Measurements from ENCODE around the gene ZCCHC2. TPM values are rescaled to one million over a fixed set of nuclear protein-coding genes. Genes with fewer than 3 reads are reported as not detected.

ZCCHC2 gene
- total and polyA plus RNA-seq, 9 of the 15 experiments (the other 6 are each of a cell fraction or from before 2014, with no cell fraction given) = 1.0 to 9.2 (median 6.0) TPM

- Histone ChIP-seq H3K4me1 (replicated peaks in 1 of 2; ENCODE audit: control insufficient read depth in 2 of 2, insufficient read depth in 2 of 2, low read length in 2 of 2) (no peaks in the 10 kb centered on the region), H3K9me1 (ENCODE audit: control insufficient read depth, insufficient read depth, low read length) (no peaks in the 10 kb centered on the region), H3K27ac (ENCODE audit: extremely low read depth, low read depth, low read length) (no peak overlapping the region), H3K4me3 (no peak overlapping the region), H3K9me3 (replicated peaks; ENCODE audit: control insufficient read depth, insufficient read depth, low read depth, low read length) (no peaks in the 10 kb centered on the region), H2AFZ (ENCODE audit: low read depth, low read length) (no peak overlapping the region), H3K9ac (ENCODE audit: insufficient read depth in 1 of 2, low read depth in 2 of 2, low read length in 2 of 2) (no peak overlapping the region), H3K4me2 (ENCODE audit: insufficient read depth, low read length) (no peak overlapping the region), H3K36me3 (ENCODE audit: control insufficient read depth, insufficient read depth, low read length) (peaks cover 39% of the 10 kb centered on the region; the same call in 2 of the 3 replicates), H4K20me1 (replicated peaks; ENCODE audit: control insufficient read depth, insufficient read depth, low read length) (no peaks in the 10 kb centered on the region), H3K27me3 (ENCODE audit: control insufficient read depth in 2 of 2, insufficient read depth in 2 of 2, low read length in 2 of 2) (no peaks in the 10 kb centered on the region), H3K79me2 (ENCODE audit: control insufficient read depth, insufficient read depth, low read length) (no peaks in the 10 kb centered on the region)
- 68% methylated on average over 2 of the region's 2 CpGs for WGBS (ENCODE audit: insufficient coverage, low coverage, missing lambda C conversion rate)
- ChIA-PET POLR2A (no interaction called here), CTCF (ENCODE audit: low intra/inter-chr PET ratio) (no interaction called here)
- DNase-seq (ENCODE audit: extremely low read depth in 1 of 4, low spot score in 3 of 4) = no peak
- no TSS peak for BruUV-seq (replicated peaks)
- no peak for FAIRE-seq
- TF ChIP-seq TGIF2 (CRISPR knock-in tag; IDR thresholded peaks at IDR 0.05) = no peak
- no peak for TF ChIP-seq SMARCA4 (IDR thresholded peaks at IDR 0.05)
- TF ChIP-seq ZNF316 (IDR thresholded peaks at IDR 0.05) = no peak
- intact Hi-C loops (cut with micrococcal nuclease) = no loop called here
- in situ Hi-C loops (cut with MboI) = no loop called here
- no peak for ATAC-seq
Observed at GRCh38 chr18:62577765-62578164, 54.9 kb downstream of the ZCCHC2 start.

- Histone ChIP-seq H3K27me3 (ENCODE audit: control insufficient read depth in 2 of 2, insufficient read depth in 2 of 2, low read length in 2 of 2) (no peaks in the 10 kb centered on the region), H3K4me1 (replicated peaks in 1 of 2; ENCODE audit: control insufficient read depth in 2 of 2, insufficient read depth in 2 of 2, low read length in 2 of 2) (0 out of 5 replicates have a peak, but pooled peaks cover 0 to 2% of the 10 kb centered on the region in 2 experiments), H3K9me1 (ENCODE audit: control insufficient read depth, insufficient read depth, low read length) (no peaks in the 10 kb centered on the region), H3K9ac (ENCODE audit: insufficient read depth in 1 of 2, low read depth in 2 of 2, low read length in 2 of 2) (no peak overlapping the region), H3K36me3 (ENCODE audit: control insufficient read depth, insufficient read depth, low read length) (peaks cover 38% of the 10 kb centered on the region; the same call in 2 of the 3 replicates), H2AFZ (ENCODE audit: low read depth, low read length) (no peak overlapping the region), H3K79me2 (ENCODE audit: control insufficient read depth, insufficient read depth, low read length) (no peaks in the 10 kb centered on the region), H3K27ac (ENCODE audit: extremely low read depth, low read depth, low read length) (no peak overlapping the region), H3K4me3 (no peak overlapping the region), H3K4me2 (ENCODE audit: insufficient read depth, low read length) (no peak overlapping the region), H3K9me3 (replicated peaks; ENCODE audit: control insufficient read depth, insufficient read depth, low read depth, low read length) (no peaks in the 10 kb centered on the region), H4K20me1 (replicated peaks; ENCODE audit: control insufficient read depth, insufficient read depth, low read length) (no peaks in the 10 kb centered on the region)
- CTCF ChIA-PET (ENCODE audit: low intra/inter-chr PET ratio) = no interaction called here
- intact Hi-C loops (cut with micrococcal nuclease) = no loop called here
- in situ Hi-C loops (cut with MboI) = no loop called here
- DNase-seq (ENCODE audit: extremely low read depth in 1 of 4, low spot score in 3 of 4) (no peak), ATAC-seq (no peak), FAIRE-seq (no peak)
- POLR2A ChIA-PET = interaction anchor here (0.6 kb wide), 2 partner anchors 114 to 161 kb away, joined by 3 read pairs; no protein-coding TSS in a partner anchor
- WGBS (ENCODE audit: insufficient coverage, low coverage, missing lambda C conversion rate) = 90% methylated on average over 13 of the region's 13 CpGs
- no TSS peak for BruUV-seq (replicated peaks)
- TF ChIP-seq HMGN3 (IDR thresholded peaks at IDR 0.05; ENCODE audit: borderline replicate concordance, extremely low read depth, insufficient read length, low read depth, low read length) = no peak
Observed at GRCh38 chr18:62578980-62579511, 56.2 kb downstream of the ZCCHC2 start.

Data from K562 (cell line).